ENCODE results near the gene CDH24.
"Not testable (repeated sequence)": the region's sequence is repeated elsewhere in the genome, so short reads cannot be mapped to it uniquely, and the experiment has no call there.

Gene CDH24

GRCh38 chr14:23028799-23029198 is 28.5 kb downstream of the CDH24 start:
- Mint-ChIP-seq H3K27me3 (no peaks in the 10 kb centered on the region), H3K9me3 (no peaks in the 10 kb centered on the region), H3K4me1 (ENCODE audit: low read depth) (peaks cover 69% of the 10 kb centered on the region), H3K36me3 (ENCODE audit: low read depth) (peaks cover 69% of the 10 kb centered on the region), H3K4me3 (peak overlapping the region; percentile 44), H3K27ac (peak overlapping the region; percentile 68)

GRCh38 chr14:23025151-23025814 is 32.0 kb downstream of the CDH24 start:
- Mint-ChIP-seq H3K9me3 (no peaks in the 10 kb centered on the region), H3K4me1 (ENCODE audit: low read depth) (peaks cover 61% of the 10 kb centered on the region), H3K36me3 (ENCODE audit: low read depth) (peaks cover 61% of the 10 kb centered on the region), H3K27ac (peak overlapping the region; percentile 72), H3K27me3 (no peaks in the 10 kb centered on the region), H3K4me3 (peak overlapping the region; percentile 5)

DNA sequence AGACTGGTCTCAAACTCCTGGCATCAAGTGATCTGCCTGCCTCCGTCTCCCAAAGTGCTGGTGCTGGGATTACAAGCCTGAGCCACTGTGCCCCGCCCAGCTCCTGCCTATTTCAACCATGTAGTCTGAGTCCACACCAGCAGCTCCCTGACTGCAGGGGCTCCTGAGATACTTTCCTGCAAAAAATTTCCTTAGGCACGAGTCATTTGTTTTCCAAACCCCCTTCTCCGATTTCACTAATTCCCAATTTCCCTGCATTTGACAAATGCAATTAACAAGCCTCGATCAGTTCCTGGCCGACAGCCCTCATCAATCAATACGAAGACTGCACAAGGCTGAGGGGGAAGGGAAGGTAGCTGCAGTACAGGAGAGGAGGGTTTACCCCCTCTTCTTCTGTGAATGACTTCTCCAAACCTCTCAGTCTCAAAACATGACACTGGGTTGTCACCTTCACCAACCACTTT is 32.7 kb downstream of the CDH24 start:
- H3K36me3 Mint-ChIP-seq (ENCODE audit: low read depth) = peaks cover 61% of the 10 kb centered on the region
- no peaks in the 10 kb centered on the region for H3K9me3 Mint-ChIP-seq
- no peak overlapping the region for H3K4me3 Mint-ChIP-seq
- no peaks in the 10 kb centered on the region for H3K27me3 Mint-ChIP-seq
- peaks cover 61% of the 10 kb centered on the region for H3K4me1 Mint-ChIP-seq (ENCODE audit: low read depth)
- peak overlapping the region; percentile 72 for H3K27ac Mint-ChIP-seq

DNA sequence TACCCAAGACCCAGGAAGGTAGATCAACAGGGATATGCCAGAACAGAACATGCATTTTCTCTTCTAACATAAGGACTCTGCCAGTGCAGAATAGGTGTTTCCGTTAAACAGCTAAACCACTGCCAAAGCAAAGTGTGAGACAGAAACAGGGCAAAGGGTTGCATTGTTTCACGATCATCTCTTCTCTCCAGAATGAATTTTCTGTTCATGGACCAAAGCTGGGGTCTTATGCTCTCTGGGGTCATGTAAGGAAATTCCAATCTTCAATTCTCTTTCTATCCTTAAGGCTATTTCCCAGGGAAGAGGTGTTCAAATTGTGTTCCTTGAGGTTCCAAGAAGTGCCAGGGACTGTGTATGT is 33.5 kb downstream of the CDH24 start:
- Mint-ChIP-seq H3K27me3 (no peaks in the 10 kb centered on the region), H3K4me1 (ENCODE audit: low read depth) (peaks cover 53% of the 10 kb centered on the region), H3K4me3 (no peak overlapping the region), H3K36me3 (ENCODE audit: low read depth) (peaks cover 53% of the 10 kb centered on the region), H3K27ac (no peak overlapping the region), H3K9me3 (no peaks in the 10 kb centered on the region)

DNA sequence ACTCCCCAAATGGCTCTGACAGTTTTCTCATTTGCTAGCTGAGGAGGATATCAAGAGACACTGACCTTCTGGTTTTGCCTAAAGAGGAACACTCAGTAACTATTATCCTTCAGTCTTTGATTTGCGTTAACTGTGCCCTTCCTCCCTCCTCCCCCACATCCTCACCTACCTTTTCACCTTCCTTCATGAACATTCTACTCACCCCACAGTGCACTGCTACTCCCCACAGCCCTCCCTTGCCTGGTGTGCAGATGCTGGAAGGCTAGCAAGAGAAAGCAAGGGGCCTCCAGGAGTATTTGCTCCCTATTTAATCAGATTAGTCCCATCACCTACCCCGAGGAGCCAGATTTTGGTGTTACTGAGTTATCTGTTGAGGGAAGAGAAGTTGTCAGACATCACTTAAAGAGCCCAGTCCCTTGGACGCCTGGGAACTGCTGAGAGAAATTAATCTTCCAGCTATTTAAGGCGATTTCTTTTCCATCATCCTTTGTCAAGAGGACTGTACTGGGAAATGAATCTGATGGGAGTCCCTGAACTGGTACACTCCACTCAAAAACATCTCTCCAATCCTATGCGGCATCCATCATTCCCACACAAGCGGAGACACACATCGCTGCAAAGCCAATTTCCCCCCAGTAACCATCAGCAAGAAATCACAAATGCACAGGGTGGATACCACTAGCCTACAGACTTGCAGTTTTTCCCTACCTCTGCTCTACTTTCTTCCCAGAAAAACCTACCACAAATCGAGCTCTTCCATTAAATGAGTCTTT is 34.1 kb downstream of the CDH24 start:
- H3K27me3 Mint-ChIP-seq = no peaks in the 10 kb centered on the region
- no peak overlapping the region for H3K4me3 Mint-ChIP-seq
- H3K27ac Mint-ChIP-seq = peak overlapping the region; percentile 47
- no peaks in the 10 kb centered on the region for H3K9me3 Mint-ChIP-seq
- peaks cover 50% of the 10 kb centered on the region for H3K36me3 Mint-ChIP-seq (ENCODE audit: low read depth)
- peaks cover 49% of the 10 kb centered on the region for H3K4me1 Mint-ChIP-seq (ENCODE audit: low read depth)

- Mint-ChIP-seq H3K9me3 (no peaks in the 10 kb centered on the region), H3K36me3 (ENCODE audit: low read depth) (peaks cover 41% of the 10 kb centered on the region), H3K27me3 (no peaks in the 10 kb centered on the region), H3K4me1 (ENCODE audit: low read depth) (peaks cover 42% of the 10 kb centered on the region), H3K4me3 (no peak overlapping the region), H3K27ac (peak overlapping the region; percentile 10)
Observed at GRCh38 chr14:23021889-23022442, 35.4 kb downstream of the CDH24 start.

GRCh38 chr14:23021434-23021833 is 35.9 kb downstream of the CDH24 start:
- peaks cover 41% of the 10 kb centered on the region for H3K36me3 Mint-ChIP-seq (ENCODE audit: low read depth)
- peaks cover 42% of the 10 kb centered on the region for H3K4me1 Mint-ChIP-seq (ENCODE audit: low read depth)
- no peak overlapping the region for H3K4me3 Mint-ChIP-seq
- peak overlapping the region; percentile 10 for H3K27ac Mint-ChIP-seq
- no peaks in the 10 kb centered on the region for H3K27me3 Mint-ChIP-seq
- H3K9me3 Mint-ChIP-seq = no peaks in the 10 kb centered on the region

- Mint-ChIP-seq H3K4me3 (no peak overlapping the region), H3K36me3 (ENCODE audit: low read depth) (peaks cover 31% of the 10 kb centered on the region), H3K27me3 (no peaks in the 10 kb centered on the region), H3K4me1 (ENCODE audit: low read depth) (peaks cover 33% of the 10 kb centered on the region), H3K27ac (no peak overlapping the region), H3K9me3 (no peaks in the 10 kb centered on the region)
Observed at GRCh38 chr14:23020143-23021128, 36.9 kb downstream of the CDH24 start.

- Mint-ChIP-seq H3K4me3 (no peak overlapping the region), H3K4me1 (ENCODE audit: low read depth) (peaks cover 10% of the 10 kb centered on the region)
Observed at GRCh38 chr14:23018107-23018506, 39.2 kb downstream of the CDH24 start.

DNA sequence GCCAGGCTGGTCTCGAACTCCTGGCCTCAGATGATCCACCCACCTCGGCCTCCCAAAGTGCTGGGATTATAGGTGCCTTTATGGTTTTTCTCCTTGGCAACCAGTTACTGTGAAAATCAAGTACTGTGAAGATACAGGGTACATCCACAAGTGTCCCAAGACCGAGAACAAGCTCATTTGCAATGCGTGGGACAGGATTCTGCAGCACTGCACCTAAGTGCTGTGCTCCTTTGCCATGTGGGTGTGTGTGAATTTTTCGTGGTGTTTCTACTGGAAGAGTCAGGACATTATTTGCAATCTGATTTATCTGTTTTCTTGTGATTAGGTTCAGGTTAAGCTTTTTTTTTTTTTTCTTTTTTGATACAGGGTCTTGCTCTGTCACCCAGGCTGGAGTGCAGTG is 40.2 kb downstream of the CDH24 start:
- H3K9me3 Mint-ChIP-seq = no peaks in the 10 kb centered on the region
- H3K36me3 Mint-ChIP-seq (ENCODE audit: low read depth) = peaks cover 13% of the 10 kb centered on the region
- H3K4me1 Mint-ChIP-seq (ENCODE audit: low read depth) = peaks cover 5% of the 10 kb centered on the region
- no peaks in the 10 kb centered on the region for H3K27me3 Mint-ChIP-seq
- H3K4me3 Mint-ChIP-seq = no peak overlapping the region
- no peak overlapping the region for H3K27ac Mint-ChIP-seq

More at GRCh38 chr14:23018107-23018506, 39.2 kb downstream of the CDH24 start:
- Mint-ChIP-seq H3K9me3 (no peaks in the 10 kb centered on the region), H3K36me3 (ENCODE audit: low read depth) (peaks cover 13% of the 10 kb centered on the region), H3K27me3 (no peaks in the 10 kb centered on the region), H3K27ac (no peak overlapping the region)

GRCh38 chr14:23015618-23016017 is 41.7 kb downstream of the CDH24 start:
- Mint-ChIP-seq H3K9me3 (no peaks in the 10 kb centered on the region), H3K27me3 (no peaks in the 10 kb centered on the region), H3K27ac (no peak overlapping the region), H3K4me1 (ENCODE audit: low read depth) (peaks cover 4% of the 10 kb centered on the region), H3K36me3 (ENCODE audit: low read depth) (peaks cover under 1% of the 10 kb centered on the region), H3K4me3 (no peak overlapping the region)

GRCh38 chr14:23013749-23014054 is 43.6 kb downstream of the CDH24 start:
- H3K4me3 Mint-ChIP-seq; H3K27me3 Mint-ChIP-seq; H3K36me3 Mint-ChIP-seq (ENCODE audit: low read depth); H3K27ac Mint-ChIP-seq; H3K9me3 Mint-ChIP-seq: not testable (repeated sequence)
- peaks cover 23% of the 10 kb centered on the region for H3K4me1 Mint-ChIP-seq (ENCODE audit: low read depth)

DNA sequence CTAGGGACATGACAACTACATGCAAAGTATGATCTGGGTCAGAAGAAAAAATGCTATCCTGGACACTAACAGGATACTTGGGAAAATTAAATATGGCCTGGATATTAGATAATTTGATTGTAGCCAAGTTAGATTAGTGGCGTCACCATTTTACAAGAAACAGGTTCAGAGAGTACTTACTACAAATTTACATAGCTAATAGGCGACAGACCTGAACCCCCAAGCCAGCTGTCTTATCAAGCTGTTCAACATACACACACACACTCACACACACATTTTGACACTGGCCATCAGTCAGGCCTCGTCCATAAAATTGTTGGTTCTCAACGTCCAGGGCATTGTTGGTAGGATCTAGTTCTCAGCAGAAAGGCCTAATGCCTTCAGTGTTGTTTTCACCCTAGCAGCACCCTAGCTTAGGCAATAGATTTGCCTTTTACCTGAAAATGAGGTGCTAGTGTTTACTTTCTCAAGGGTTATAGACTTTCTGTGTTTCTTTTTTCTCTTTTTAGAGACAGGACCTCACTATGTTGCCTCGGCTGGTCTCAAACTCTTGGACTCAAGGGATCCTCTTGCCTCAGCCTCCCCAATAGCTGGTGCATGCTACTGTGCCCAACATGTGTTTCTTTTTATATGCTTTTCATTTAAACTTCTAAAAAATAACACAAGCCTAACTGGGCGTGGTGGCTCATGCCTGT is 44.1 kb downstream of the CDH24 start:
- H3K27ac Mint-ChIP-seq = no peak overlapping the region
- H3K36me3 Mint-ChIP-seq (ENCODE audit: low read depth) = no peaks in the 10 kb centered on the region
- no peak overlapping the region for H3K4me3 Mint-ChIP-seq
- no peaks in the 10 kb centered on the region for H3K9me3 Mint-ChIP-seq
- peaks cover 28% of the 10 kb centered on the region for H3K4me1 Mint-ChIP-seq (ENCODE audit: low read depth)
- H3K27me3 Mint-ChIP-seq = no peaks in the 10 kb centered on the region
